KMS-11 (cell line): Measurements from ENCODE around the gene DPP10.

Source experiments
- H2AFZ ChIP-seq: fragments of 200-600 bp; sonication (generic); 2 replicates; pipeline ENCODE4 v1.6.1; 2016; ENCODE audit warnings: antibody characterized with exemption, mixed run types, low read depth
- H3K27ac ChIP-seq: fragments of 200-600 bp; sonication (generic); 2 replicates; pipeline ENCODE4 v1.6.1; 2016; ENCODE audit warnings: mild to moderate bottlenecking, mixed run types
- H3K27me3 ChIP-seq: fragments of 200-600 bp; sonication (generic); 2 replicates; pipeline ENCODE4 v1.6.1; 2017; ENCODE audit warnings: mild to moderate bottlenecking, low read depth, mixed run types, moderate library complexity; ENCODE audit not compliant: insufficient read depth
- H3K36me3 ChIP-seq: fragments of 200-600 bp; sonication (generic); 2 replicates; pipeline ENCODE4 v1.6.1; 2017; ENCODE audit warnings: mild to moderate bottlenecking, mixed run types; ENCODE audit not compliant: insufficient read depth
- H3K4me1 ChIP-seq: fragments of 200-600 bp; sonication (generic); 2 replicates; pipeline ENCODE4 v1.6.1; 2016; ENCODE audit warnings: mild to moderate bottlenecking, low read depth, mixed run types; ENCODE audit not compliant: poor library complexity, severe bottlenecking
- H3K4me2 ChIP-seq: fragments of 200-600 bp; sonication (generic); 2 replicates; pipeline ENCODE4 v1.7.0; 2016; ENCODE audit warnings: mild to moderate bottlenecking, mixed run types
- H3K4me3 ChIP-seq: fragments of 200-600 bp; sonication (generic); IDR thresholded peaks from 2 replicates; pipeline ENCODE4 v1.6.1; 2017; ENCODE audit warnings: low read depth, low read length, mixed read lengths; ENCODE audit not compliant: insufficient read depth
- H3K79me2 ChIP-seq: fragments of 200-600 bp; sonication (generic); 2 replicates; pipeline ENCODE4 v1.6.1; 2016; ENCODE audit warnings: low read depth, mixed run types; ENCODE audit not compliant: insufficient read depth
- H3K9ac ChIP-seq: fragments of 200-600 bp; sonication (generic); 2 replicates; pipeline ENCODE4 v1.6.1; 2016; ENCODE audit warnings: mild to moderate bottlenecking, mixed run types
- H4K20me1 ChIP-seq: fragments of 200-600 bp; sonication (generic); 2 replicates; pipeline ENCODE4 v1.6.1; 2016; ENCODE audit warnings: mild to moderate bottlenecking, mixed run types; ENCODE audit not compliant: insufficient read depth
- CTCF ChIP-seq: fragments of 200-600 bp; sonication (generic); conservative IDR thresholded peaks from 2 replicates; pipeline ENCODE4 v1.6.1; 2017; ENCODE audit warnings: low read depth, mild to moderate bottlenecking, antibody characterized with exemption, low read length, moderate library complexity, mixed read lengths

The DPP10 gene

GRCh38 chr2:114537777-114538176 is 95.3 kb downstream of the DPP10 start:
- Histone ChIP-seq H4K20me1 (no peaks in the 10 kb centered on the region), H3K79me2 (no peaks in the 10 kb centered on the region), H3K9ac (no peak overlapping the region), H3K27me3 (no peaks in the 10 kb centered on the region), H3K4me2 (no peak overlapping the region), H2AFZ (no peak overlapping the region), H3K36me3 (no peaks in the 10 kb centered on the region), H3K4me1 (no peaks in the 10 kb centered on the region), H3K4me3 (no peak overlapping the region), H3K27ac (no peak overlapping the region)
- TF ChIP-seq CTCF: no peak

- H3K27me3 ChIP-seq: no peaks in the 10 kb centered on the region
- H4K20me1 ChIP-seq: no peaks in the 10 kb centered on the region
- no peaks in the 10 kb centered on the region for H3K36me3 ChIP-seq
- no peak overlapping the region for H3K4me2 ChIP-seq
- H3K4me3 ChIP-seq: no peak overlapping the region
- TF ChIP-seq CTCF: no peak
- H3K9ac ChIP-seq: no peak overlapping the region
- no peak overlapping the region for H3K27ac ChIP-seq
- H3K4me1 ChIP-seq: no peaks in the 10 kb centered on the region
- no peak overlapping the region for H2AFZ ChIP-seq
- no peaks in the 10 kb centered on the region for H3K79me2 ChIP-seq
Observed at GRCh38 chr2:114542695-114543094, 100.3 kb downstream of the DPP10 start.

GRCh38 chr2:114543236-114543766 is 100.9 kb downstream of the DPP10 start:
- Histone ChIP-seq H3K4me1 (no peaks in the 10 kb centered on the region), H2AFZ (no peak overlapping the region), H3K36me3 (no peaks in the 10 kb centered on the region), H3K79me2 (no peaks in the 10 kb centered on the region), H3K9ac (no peak overlapping the region), H4K20me1 (no peaks in the 10 kb centered on the region), H3K4me2 (no peak overlapping the region), H3K27me3 (no peaks in the 10 kb centered on the region), H3K4me3 (no peak overlapping the region), H3K27ac (no peak overlapping the region)
- no peak for TF ChIP-seq CTCF

- no peak overlapping the region for H3K4me2 ChIP-seq
- no peak for TF ChIP-seq CTCF
- H3K27me3 ChIP-seq: no peaks in the 10 kb centered on the region
- H3K27ac ChIP-seq: no peak overlapping the region
- no peaks in the 10 kb centered on the region for H3K36me3 ChIP-seq
- H3K9ac ChIP-seq: no peak overlapping the region
- no peaks in the 10 kb centered on the region for H3K79me2 ChIP-seq
- no peaks in the 10 kb centered on the region for H3K4me1 ChIP-seq
- H2AFZ ChIP-seq: no peak overlapping the region
- H4K20me1 ChIP-seq: no peaks in the 10 kb centered on the region
- no peak overlapping the region for H3K4me3 ChIP-seq
Observed at GRCh38 chr2:114545052-114545451, 102.6 kb downstream of the DPP10 start.
